B cell (primary cell): ENCODE measurements around the gene TCF3.

Source experiments
- EZH2 ChIP-seq: IDR thresholded peaks from 2 replicates; pipeline ENCODE4 v1.6.1; 2012; ENCODE audit warnings: borderline replicate concordance, low read depth, mild to moderate bottlenecking, moderate library complexity, low read length; ENCODE audit not compliant: insufficient read depth, poor library complexity, severe bottlenecking
- TF ChIP-seq, protein P1 (sequence below): fragments of 200-600 bp; IDR thresholded peaks from one replicate; pipeline ENCODE4 v1.8.0; 2022; ENCODE audit warnings: antibody characterized with exemption, mild to moderate bottlenecking

DNA sequence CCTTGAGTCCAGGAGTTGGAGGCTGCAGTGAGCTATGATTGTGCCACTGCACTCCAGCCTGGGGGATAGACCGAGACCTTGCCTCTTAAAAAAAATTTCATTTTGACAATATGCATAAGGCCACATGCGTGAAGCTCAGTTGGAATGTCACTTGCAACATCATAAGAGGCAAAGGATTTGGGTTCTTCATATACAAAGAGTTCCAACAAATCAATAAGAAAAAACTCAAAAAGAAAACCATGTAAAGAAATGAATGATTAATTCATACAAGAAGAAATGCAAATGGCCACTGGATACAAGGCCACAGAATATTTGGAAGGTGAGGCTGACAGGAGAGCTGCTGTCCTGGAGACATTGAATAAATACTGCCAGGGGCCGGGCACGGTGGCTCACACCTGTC, 9.6 kb upstream of the TCF3 start:
- TF ChIP-seq, protein P1, sequence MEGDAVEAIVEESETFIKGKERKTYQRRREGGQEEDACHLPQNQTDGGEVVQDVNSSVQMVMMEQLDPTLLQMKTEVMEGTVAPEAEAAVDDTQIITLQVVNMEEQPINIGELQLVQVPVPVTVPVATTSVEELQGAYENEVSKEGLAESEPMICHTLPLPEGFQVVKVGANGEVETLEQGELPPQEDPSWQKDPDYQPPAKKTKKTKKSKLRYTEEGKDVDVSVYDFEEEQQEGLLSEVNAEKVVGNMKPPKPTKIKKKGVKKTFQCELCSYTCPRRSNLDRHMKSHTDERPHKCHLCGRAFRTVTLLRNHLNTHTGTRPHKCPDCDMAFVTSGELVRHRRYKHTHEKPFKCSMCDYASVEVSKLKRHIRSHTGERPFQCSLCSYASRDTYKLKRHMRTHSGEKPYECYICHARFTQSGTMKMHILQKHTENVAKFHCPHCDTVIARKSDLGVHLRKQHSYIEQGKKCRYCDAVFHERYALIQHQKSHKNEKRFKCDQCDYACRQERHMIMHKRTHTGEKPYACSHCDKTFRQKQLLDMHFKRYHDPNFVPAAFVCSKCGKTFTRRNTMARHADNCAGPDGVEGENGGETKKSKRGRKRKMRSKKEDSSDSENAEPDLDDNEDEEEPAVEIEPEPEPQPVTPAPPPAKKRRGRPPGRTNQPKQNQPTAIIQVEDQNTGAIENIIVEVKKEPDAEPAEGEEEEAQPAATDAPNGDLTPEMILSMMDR = no peak
- no peak for TF ChIP-seq EZH2
